Naive thymus-derived CD8-positive, alpha-beta T cell (primary cell): ENCODE data around the gene BIRC6. TPM values are rescaled to one million over a fixed set of nuclear protein-coding genes. Genes with fewer than 3 reads are reported as not detected.
A peak's percentile ranks its signal among the peaks of the same experiment; 100 is the strongest.
"Not testable (repeated sequence)": the region's sequence is repeated elsewhere in the genome, so short reads cannot be mapped to it uniquely, and the experiment has no call there.

ENCODE experiments used
- ATAC-seq, 2 donors: fragments of 150-1000 bp; cut with Tn5 transposase in 1 of 2; sonication (Bioruptor Pico), chemical (Tn5 transposase) in 1 of 2; 1 replicate in 1 of 2; 2 replicates in 1 of 2; pipeline ENCODE4 v1.10.0; 2021; ENCODE audit warnings: mild to moderate bottlenecking in 2 of 2, moderate library complexity in 2 of 2
- POLR2A ChIA-PET: fragments of 350-600 bp; sonication (Branson Sonifier 250); formaldehyde crosslinking; loops from one replicate; lab custom pipeline; 2021; ENCODE audit warnings: antibody characterized with exemption; lab: Charles Lee
- DNase-seq, 10 donors: peaks; one replicate each; pipeline versions ENCODE4 v3.0.0 to v3.0.0-alpha.2; 2020 to 2022
- H3K27ac Mint-ChIP-seq, 10 donors: one replicate each; pipeline ENCODE4 v1.8.0; 2020 to 2022; ENCODE audit warnings: mild to moderate bottlenecking in 10 of 10, mixed read lengths in 10 of 10, moderate library complexity in 4 of 10, inconsistent platforms in 1 of 10
- H3K27me3 Mint-ChIP-seq, 5 donors: one replicate each; pipeline ENCODE4 v1.8.0; 2021 to 2022; ENCODE audit warnings: mixed read lengths in 5 of 5
- H3K36me3 Mint-ChIP-seq, 3 donors: one replicate each; pipeline ENCODE4 v1.8.0; 2020 to 2022; ENCODE audit warnings: mixed read lengths in 3 of 3, mild to moderate bottlenecking in 2 of 3, inconsistent platforms in 1 of 3
- H3K4me1 Mint-ChIP-seq, 4 donors: one replicate each; pipeline ENCODE4 v1.8.0; 2021 to 2022; ENCODE audit warnings: mixed read lengths in 4 of 4
- H3K4me3 Mint-ChIP-seq, 10 donors: one replicate each; pipeline ENCODE4 v1.8.0; 2020 to 2022; ENCODE audit warnings: mild to moderate bottlenecking in 10 of 10, mixed read lengths in 10 of 10, moderate library complexity in 6 of 10, inconsistent platforms in 1 of 10
- H3K9me3 Mint-ChIP-seq, 9 donors: one replicate each; pipeline ENCODE4 v1.8.0; 2020 to 2022; ENCODE audit warnings: mixed read lengths in 9 of 9, mild to moderate bottlenecking in 3 of 9, inconsistent platforms in 1 of 9, moderate library complexity in 1 of 9
- polyA plus RNA-seq, 3 donors: library from polyadenylated mRNA; unstranded; fragments of 300-500 nt; fragmentation: Illumina TruSeq; gene quantifications; one replicate each; pipeline ENCODE4 v1.2.3, GENCODE V29; 2021
- total RNA-seq, 8 experiments: library from RNA in 2 of 8; stranded (reverse) in 2 of 8; gene quantifications; one replicate each; pipeline ENCODE4 v1.2.3 and lab custom pipeline; 2021 to 2026

Gene BIRC6
- total and polyA plus RNA-seq, 5 experiments from 2014 or later = 17.9 to 137 (median 28.1) TPM

- H3K9me3 Mint-ChIP-seq = no peaks in the 10 kb centered on the region
- no peaks in the 10 kb centered on the region for H3K27me3 Mint-ChIP-seq
- H3K36me3 Mint-ChIP-seq = peaks cover 0 to 70% (median 13%) of the 10 kb centered on the region in 3 donors
- H3K4me3 Mint-ChIP-seq = no peak overlapping the region
- no peak for ATAC-seq
- no peak for DNase-seq
- peaks cover 10 to 25% (median 20%) of the 10 kb centered on the region in 4 donors for H3K4me1 Mint-ChIP-seq
- peak overlapping the region in 2 of 10 donors; percentile 12 to 69 for H3K27ac Mint-ChIP-seq
- POLR2A ChIA-PET = no interaction called here
These were observed 100.0 kb downstream of the BIRC6 start for GRCh38 chr2:32456808-32457207.

GRCh38 chr2:32457814-32458213, 101.0 kb downstream of the BIRC6 start:
- H3K9me3 Mint-ChIP-seq = no peaks in the 10 kb centered on the region
- no peak for ATAC-seq
- H3K27me3 Mint-ChIP-seq = no peaks in the 10 kb centered on the region
- peaks cover 0 to 70% (median 16%) of the 10 kb centered on the region in 3 donors for H3K36me3 Mint-ChIP-seq
- peaks cover 9 to 20% (median 18%) of the 10 kb centered on the region in 4 donors for H3K4me1 Mint-ChIP-seq
- DNase-seq = no peak
- POLR2A ChIA-PET = no interaction called here
- peak overlapping the region in 2 of 10 donors; percentile 5 to 55 for H3K27ac Mint-ChIP-seq
- no peak overlapping the region for H3K4me3 Mint-ChIP-seq

- ATAC-seq, H3K27ac Mint-ChIP-seq, H3K9me3 Mint-ChIP-seq, H3K4me3 Mint-ChIP-seq, DNase-seq, POLR2A ChIA-PET, H3K27me3 Mint-ChIP-seq: not testable (repeated sequence)
- Mint-ChIP-seq H3K36me3 (peaks cover 4 to 73% (median 26%) of the 10 kb centered on the region in 3 donors), H3K4me1 (peaks cover 8 to 17% (median 15%) of the 10 kb centered on the region in 4 donors)
These were observed 104.0 kb downstream of the BIRC6 start for GRCh38 chr2:32460861-32461260.

- H3K27ac Mint-ChIP-seq = peak overlapping the region in 2 of 10 donors; percentile 20 to 65
- peaks cover 8 to 77% (median 29%) of the 10 kb centered on the region in 3 donors for H3K36me3 Mint-ChIP-seq
- POLR2A ChIA-PET = no interaction called here
These were observed 106.3 kb downstream of the BIRC6 start for GRCh38 chr2:32463110-32463509.

GRCh38 chr2:32464431-32464830, 107.6 kb downstream of the BIRC6 start:
- H3K4me3 Mint-ChIP-seq = no peak overlapping the region
- peaks cover 8 to 80% (median 37%) of the 10 kb centered on the region in 3 donors for H3K36me3 Mint-ChIP-seq
- H3K27me3 Mint-ChIP-seq = no peaks in the 10 kb centered on the region
- H3K4me1 Mint-ChIP-seq = peaks cover 0 to 6% (median 3%) of the 10 kb centered on the region in 4 donors
- POLR2A ChIA-PET = interaction anchor here (1.0 kb wide), 1 partner anchor 11 kb away, joined by 4 read pairs; no protein-coding TSS in a partner anchor
- ATAC-seq (no peak), DNase-seq (no peak)
- no peaks in the 10 kb centered on the region for H3K9me3 Mint-ChIP-seq
- peak overlapping the region in 4 of 10 donors; percentile 1 to 50 (median 36) for H3K27ac Mint-ChIP-seq

More at GRCh38 chr2:32463110-32463509, 106.3 kb downstream of the BIRC6 start:
- ATAC-seq (no peak), DNase-seq (no peak)
- Mint-ChIP-seq H3K4me1 (peaks cover 6 to 11% (median 9%) of the 10 kb centered on the region in 4 donors), H3K4me3 (no peak overlapping the region), H3K9me3 (no peaks in the 10 kb centered on the region), H3K27me3 (no peaks in the 10 kb centered on the region)

- Mint-ChIP-seq H3K4me3 (no peak overlapping the region), H3K27me3 (no peaks in the 10 kb centered on the region), H3K4me1 (peaks cover 0 to 5% (median 0%) of the 10 kb centered on the region in 4 donors), H3K9me3 (no peaks in the 10 kb centered on the region), H3K36me3 (peaks cover 0 to 86% (median 21%) of the 10 kb centered on the region in 3 donors), H3K27ac (peak overlapping the region in 2 of 10 donors; percentile 22 to 61)
- POLR2A ChIA-PET = no interaction called here
- DNase-seq = no peak
- ATAC-seq = no peak
These were observed 115.8 kb downstream of the BIRC6 start for GRCh38 chr2:32472605-32473004.

- DNase-seq (no peak), ATAC-seq (no peak)
- POLR2A ChIA-PET = no interaction called here
- no peak overlapping the region for H3K4me3 Mint-ChIP-seq
- H3K4me1 Mint-ChIP-seq = peaks cover 0 to 5% (median 0%) of the 10 kb centered on the region in 4 donors
- H3K9me3 Mint-ChIP-seq = no peaks in the 10 kb centered on the region
- H3K27me3 Mint-ChIP-seq = no peaks in the 10 kb centered on the region
- H3K27ac Mint-ChIP-seq = peak overlapping the region in 1 of 10 donors; percentile 28
- peaks cover 0 to 85% (median 15%) of the 10 kb centered on the region in 3 donors for H3K36me3 Mint-ChIP-seq
These were observed 117.6 kb downstream of the BIRC6 start for GRCh38 chr2:32474381-32474780.

- DNase-seq (no peak), ATAC-seq (no peak)
- no peaks in the 10 kb centered on the region for H3K9me3 Mint-ChIP-seq
- H3K36me3 Mint-ChIP-seq = peaks cover 0 to 87% (median 16%) of the 10 kb centered on the region in 3 donors
- H3K4me3 Mint-ChIP-seq = no peak overlapping the region
- no peak overlapping the region for H3K27ac Mint-ChIP-seq
- no peaks in the 10 kb centered on the region for H3K27me3 Mint-ChIP-seq
- H3K4me1 Mint-ChIP-seq = peaks cover 0 to 2% (median 0%) of the 10 kb centered on the region in 4 donors
- POLR2A ChIA-PET = no interaction called here
These were observed 122.2 kb downstream of the BIRC6 start for GRCh38 chr2:32478889-32479620.

GRCh38 chr2:32479993-32480392, 123.2 kb downstream of the BIRC6 start:
- no peak for ATAC-seq
- peaks cover 0 to 2% (median 0%) of the 10 kb centered on the region in 4 donors for H3K4me1 Mint-ChIP-seq
- POLR2A ChIA-PET = interaction anchor here (0.7 kb wide), 1 partner anchor 28 kb away, joined by 6 read pairs; no protein-coding TSS in a partner anchor
- no peak overlapping the region for H3K4me3 Mint-ChIP-seq
- no peaks in the 10 kb centered on the region for H3K27me3 Mint-ChIP-seq
- peaks cover 0 to 85% (median 16%) of the 10 kb centered on the region in 3 donors for H3K36me3 Mint-ChIP-seq
- peak overlapping the region in 1 of 10 donors; percentile 15 for H3K27ac Mint-ChIP-seq
- DNase-seq = no peak
- H3K9me3 Mint-ChIP-seq = no peaks in the 10 kb centered on the region

GRCh38 chr2:32482471-32482870, 125.6 kb downstream of the BIRC6 start:
- no peaks in the 10 kb centered on the region for H3K9me3 Mint-ChIP-seq
- no peak for ATAC-seq
- peak overlapping the region in 1 of 10 donors; percentile 34 for H3K27ac Mint-ChIP-seq
- H3K4me1 Mint-ChIP-seq = peaks cover 0 to 4% (median 0%) of the 10 kb centered on the region in 4 donors
- H3K36me3 Mint-ChIP-seq = peaks cover 4 to 89% (median 21%) of the 10 kb centered on the region in 3 donors
- no peak overlapping the region for H3K4me3 Mint-ChIP-seq
- H3K27me3 Mint-ChIP-seq = no peaks in the 10 kb centered on the region
- DNase-seq = no peak
- POLR2A ChIA-PET = interaction anchor here (0.7 kb wide), 2 partner anchors 530 to 1919 kb away, joined by 3 read pairs; no protein-coding TSS in a partner anchor

GRCh38 chr2:32484937-32485336, 128.1 kb downstream of the BIRC6 start:
- Mint-ChIP-seq H3K9me3 (no peaks in the 10 kb centered on the region), H3K27me3 (no peaks in the 10 kb centered on the region)

GRCh38 chr2:32485399-32485798, 128.6 kb downstream of the BIRC6 start:
- Mint-ChIP-seq H3K27me3 (no peaks in the 10 kb centered on the region), H3K27ac (peak overlapping the region in 3 of 10 donors; percentile 11 to 55 (median 17)), H3K4me1 (peaks cover 0 to 4% (median 0%) of the 10 kb centered on the region in 4 donors), H3K4me3 (no peak overlapping the region), H3K36me3 (peaks cover 4 to 85% (median 17%) of the 10 kb centered on the region in 3 donors), H3K9me3 (no peaks in the 10 kb centered on the region)
- ATAC-seq (no peak), DNase-seq (no peak)
- POLR2A ChIA-PET = interaction anchor here (0.6 kb wide), 1 partner anchor 458 kb away, joined by 3 read pairs; no protein-coding TSS in a partner anchor

More at GRCh38 chr2:32484937-32485336, 128.1 kb downstream of the BIRC6 start:
- POLR2A ChIA-PET = no interaction called here
- Mint-ChIP-seq H3K4me3 (no peak overlapping the region), H3K4me1 (peaks cover 0 to 4% (median 0%) of the 10 kb centered on the region in 4 donors), H3K36me3 (peaks cover 4 to 86% (median 19%) of the 10 kb centered on the region in 3 donors), H3K27ac (peak overlapping the region in 2 of 10 donors; percentile 33 to 55)
- ATAC-seq = no peak
- no peak for DNase-seq

GRCh38 chr2:32489061-32489460, 132.2 kb downstream of the BIRC6 start:
- Mint-ChIP-seq H3K4me1 (peaks cover 0 to 4% (median 0%) of the 10 kb centered on the region in 4 donors), H3K4me3 (no peak overlapping the region), H3K27me3 (no peaks in the 10 kb centered on the region), H3K9me3 (no peaks in the 10 kb centered on the region), H3K36me3 (peaks cover 4 to 71% (median 13%) of the 10 kb centered on the region in 3 donors), H3K27ac (no peak overlapping the region)
- no peak for ATAC-seq
- no peak for DNase-seq
- POLR2A ChIA-PET = no interaction called here
